ENCODE data around the gene ATXN7L3. TPM values are rescaled to one million over a fixed set of nuclear protein-coding genes. Genes with fewer than 3 reads are reported as not detected.

ATXN7L3 gene
- total and polyA plus RNA-seq, 9 of the 15 experiments (the other 6 are each of a cell fraction or from before 2014, with no cell fraction given): 0.62 to 66.1 (median 33.2) TPM

GRCh38 chr17:44204441-44204882 is 4.8 kb upstream of the ATXN7L3 start:
- Histone ChIP-seq H3K79me2 (ENCODE audit: control insufficient read depth, insufficient read depth, low read length) (no peaks in the 10 kb centered on the region; the same call in 2 of the 3 replicates), H3K4me3 (no peak overlapping the region), H3K9me3 (replicated peaks; ENCODE audit: control insufficient read depth, insufficient read depth, low read depth, low read length) (no peaks in the 10 kb centered on the region), H3K9ac (ENCODE audit: insufficient read depth in 1 of 2, low read depth in 2 of 2, low read length in 2 of 2) (no peak overlapping the region), H3K36me3 (ENCODE audit: control insufficient read depth, insufficient read depth, low read length) (peaks cover 30% of the 10 kb centered on the region), H2AFZ (ENCODE audit: low read depth, low read length) (no peak overlapping the region), H4K20me1 (replicated peaks; ENCODE audit: control insufficient read depth, insufficient read depth, low read length) (no peaks in the 10 kb centered on the region; the same call in 1 of the 2 replicates), H3K4me2 (ENCODE audit: insufficient read depth, low read length) (peak overlapping the region; percentile 22; the same call in 1 of the 2 replicates), H3K4me1 (replicated peaks in 1 of 2; ENCODE audit: control insufficient read depth in 2 of 2, insufficient read depth in 2 of 2, low read length in 2 of 2) (peaks cover 31% of the 10 kb centered on the region in 2 experiments), H3K9me1 (ENCODE audit: control insufficient read depth, insufficient read depth, low read length) (no peaks in the 10 kb centered on the region), H3K27ac (ENCODE audit: extremely low read depth, low read depth, low read length) (no peak overlapping the region), H3K27me3 (ENCODE audit: control insufficient read depth in 2 of 2, insufficient read depth in 2 of 2, low read length in 2 of 2) (no peaks in the 10 kb centered on the region)
- ATAC-seq (0 out of 3 replicates have a peak, but pooled peaks have one; percentile 2), FAIRE-seq (peak; percentile 97), DNase-seq (ENCODE audit: extremely low read depth in 1 of 4, low spot score in 3 of 4) (peak in 3 of 4 experiments; percentile 27 to 80 (median 51))
- BruUV-seq (replicated peaks): no TSS peak
- 10% methylated on average over 5 of the region's 5 CpGs for WGBS (ENCODE audit: insufficient coverage, low coverage, missing lambda C conversion rate)
- in situ Hi-C loops (cut with MboI): loop anchor here (5.0 kb wide), 1 partner anchor 313 kb away; no protein-coding TSS in a partner anchor
- ChIA-PET CTCF (ENCODE audit: low intra/inter-chr PET ratio) (interaction anchor here (1.5 kb wide), 1 partner anchor 127 kb away, joined by 4 read pairs; no protein-coding TSS in a partner anchor), POLR2A (interaction anchor here (0.7 to 2.3 kb wide), 6 partner anchors 9 to 171 kb away, joined by 3 to 11 read pairs (median 4); partner anchors contain the start of gene TMUB2)
- intact Hi-C loops (cut with micrococcal nuclease): no loop called here
- TF ChIP-seq PTRF (tag; IDR thresholded peaks at IDR 0.05) (no peak), PHTF2 (CRISPR knock-in tag; IDR thresholded peaks at IDR 0.05) (no peak), AFF4 (CRISPR knock-in tag; IDR thresholded peaks at IDR 0.05) (no peak), SMARCA4 (IDR thresholded peaks at IDR 0.05) (peak; percentile 27; the same call in 1 of the 2 replicates), MCM5 (IDR thresholded peaks at IDR 0.05; ENCODE audit: low read depth) (no peak), ZNF395 (CRISPR knock-in tag; IDR thresholded peaks at IDR 0.05) (no peak), FOSL1 (tag; conservative IDR thresholded peaks at IDR 0.05) (peak; percentile 94), SP2 (IDR thresholded peaks at IDR 0.05; ENCODE audit: extremely low read depth, low read depth, low read length, poor library complexity, severe bottlenecking) (no peak), ARID1B (IDR thresholded peaks at IDR 0.05) (peak; percentile 48), PKNOX1 (IDR thresholded peaks at IDR 0.05) (no peak), ZNF280A (IDR thresholded peaks at IDR 0.05; ENCODE audit: low read depth, partially characterized antibody) (no peak), MBD1 (CRISPR knock-in tag; IDR thresholded peaks at IDR 0.05) (no peak)

All from K562 (cell line).